MCF 10A (cell line): ENCODE results near the gene CALD1. TPM values are rescaled to one million over a fixed set of nuclear protein-coding genes. Genes with fewer than 3 reads are reported as not detected.

ENCODE experiments used
- BruUV-seq: library from RNA; stranded (reverse); fragments of 400-500 nt; replicated peaks from 2 replicates; lab custom pipeline; 2021; lab: Mats Ljungman, UMichigan
- CTCF ChIA-PET: fragments of 300-600 bp; sonication (Branson Sonifier 250); formaldehyde crosslinking; extraction: SDS; loops from one replicate; lab custom pipeline; 2021; ENCODE audit warnings: antibody characterized with exemption, inconsistent platforms; lab: Yijun Ruan, JAX
- POLR2A ChIA-PET: fragments of 300-600, 350-650 bp; sonication (Branson Sonifier 250); formaldehyde crosslinking; extraction: SDS; loops from one replicate; lab custom pipeline; 2020; ENCODE audit warnings: antibody characterized with exemption, inconsistent platforms; lab: Yijun Ruan, JAX
- DNase-seq: peaks from one replicate; pipeline ENCODE4 v3.0.0-alpha.2; 2018; ENCODE audit not compliant: unreplicated experiment
- H3K27ac Mint-ChIP-seq: one replicate; pipeline ENCODE4 v1.8.0; 2022; ENCODE audit warnings: mild to moderate bottlenecking, low read depth, mixed read lengths; ENCODE audit not compliant: unreplicated experiment
- H3K27me3 Mint-ChIP-seq: one replicate; pipeline ENCODE4 v1.8.0; 2022; ENCODE audit warnings: mixed read lengths; ENCODE audit not compliant: insufficient read depth, unreplicated experiment
- H3K36me3 Mint-ChIP-seq: one replicate; pipeline ENCODE4 v1.8.0; 2022; ENCODE audit warnings: mild to moderate bottlenecking, moderate library complexity, mixed read lengths; ENCODE audit not compliant: insufficient read depth, unreplicated experiment
- H3K4me1 Mint-ChIP-seq: one replicate; pipeline ENCODE4 v1.8.0; 2022; ENCODE audit warnings: mixed read lengths; ENCODE audit not compliant: insufficient read depth, unreplicated experiment
- H3K4me3 Mint-ChIP-seq: one replicate; pipeline ENCODE4 v1.8.0; 2022; ENCODE audit warnings: mild to moderate bottlenecking, moderate library complexity, mixed read lengths; ENCODE audit not compliant: unreplicated experiment
- H3K9me3 Mint-ChIP-seq: one replicate; pipeline ENCODE4 v1.8.0; 2022; ENCODE audit warnings: mixed read lengths; ENCODE audit not compliant: unreplicated experiment
- CTCF ChIP-seq: fragments of 200-600 bp; IDR thresholded peaks from one replicate; pipeline ENCODE4 v1.8.0; 2022; ENCODE audit warnings: antibody characterized with exemption, mild to moderate bottlenecking; ENCODE audit not compliant: unreplicated experiment
- intact Hi-C: fragments of 100-400 bp; cut with micrococcal nuclease; formaldehyde crosslinking; loops from 2 replicates; pipeline ENCODE4 v1.14.1; 2022
- total RNA-seq: library from RNA; stranded (reverse); gene quantifications from 2 replicates; pipeline ENCODE4 v1.2.3, GENCODE V29; 2022

CALD1 gene
- total RNA-seq, 1 experiment from 2014 or later = 183 TPM

GRCh38 chr7:134767520-134768168, 11.8 kb upstream of the CALD1 start:
- no peak for DNase-seq
- no peaks in the 10 kb centered on the region for H3K36me3 Mint-ChIP-seq
- CTCF ChIA-PET = interaction anchor here (0.6 to 2.6 kb wide), 8 partner anchors 11 to 129 kb away, joined by 3 to 6 read pairs (median 4); no protein-coding TSS in a partner anchor
- no peaks in the 10 kb centered on the region for H3K9me3 Mint-ChIP-seq
- TF ChIP-seq CTCF = no peak
- H3K27me3 Mint-ChIP-seq = no peaks in the 10 kb centered on the region
- H3K27ac Mint-ChIP-seq = no peak overlapping the region
- POLR2A ChIA-PET = interaction anchor here (1.2 kb wide), 1 partner anchor 13 kb away, joined by 3 read pairs; no protein-coding TSS in a partner anchor
- H3K4me1 Mint-ChIP-seq = peaks cover 13% of the 10 kb centered on the region
- intact Hi-C loops = no loop called here
- no peak overlapping the region for H3K4me3 Mint-ChIP-seq
- no TSS peak for BruUV-seq

GRCh38 chr7:134768243-134768642, 11.2 kb upstream of the CALD1 start:
- Mint-ChIP-seq H3K36me3 (no peaks in the 10 kb centered on the region), H3K27me3 (no peaks in the 10 kb centered on the region), H3K4me3 (no peak overlapping the region), H3K27ac (no peak overlapping the region), H3K9me3 (no peaks in the 10 kb centered on the region), H3K4me1 (peaks cover 13% of the 10 kb centered on the region)
- intact Hi-C loops = no loop called here
- POLR2A ChIA-PET = interaction anchor here (1.2 kb wide), 1 partner anchor 12 kb away, joined by 3 read pairs; no protein-coding TSS in a partner anchor
- no TSS peak for BruUV-seq
- no peak for TF ChIP-seq CTCF
- CTCF ChIA-PET = interaction anchor here (1.1 to 2.6 kb wide), 6 partner anchors 12 to 78 kb away, joined by 3 to 8 read pairs (median 6); no protein-coding TSS in a partner anchor
- DNase-seq = no peak

- no peak overlapping the region for H3K4me3 Mint-ChIP-seq
- POLR2A ChIA-PET = no interaction called here
- DNase-seq = no peak
- no peak for TF ChIP-seq CTCF
- H3K27ac Mint-ChIP-seq = no peak overlapping the region
- CTCF ChIA-PET = no interaction called here
- no TSS peak for BruUV-seq
- H3K36me3 Mint-ChIP-seq = no peaks in the 10 kb centered on the region
- peaks cover 13% of the 10 kb centered on the region for H3K4me1 Mint-ChIP-seq
- intact Hi-C loops = no loop called here
- no peaks in the 10 kb centered on the region for H3K27me3 Mint-ChIP-seq
- H3K9me3 Mint-ChIP-seq = no peaks in the 10 kb centered on the region
Observed at GRCh38 chr7:134770676-134771075, 8.8 kb upstream of the CALD1 start.

GRCh38 chr7:134771111-134771510, 8.3 kb upstream of the CALD1 start:
- Mint-ChIP-seq H3K4me3 (no peak overlapping the region), H3K27ac (no peak overlapping the region)
- POLR2A ChIA-PET = no interaction called here

More at GRCh38 chr7:134771111-134771510, 8.3 kb upstream of the CALD1 start:
- Mint-ChIP-seq H3K36me3 (no peaks in the 10 kb centered on the region), H3K9me3 (no peaks in the 10 kb centered on the region), H3K4me1 (peaks cover 13% of the 10 kb centered on the region), H3K27me3 (no peaks in the 10 kb centered on the region)
- TF ChIP-seq CTCF = no peak
- DNase-seq = no peak
- intact Hi-C loops = no loop called here
- BruUV-seq = no TSS peak
- CTCF ChIA-PET = no interaction called here
